Neuronal stem cell (in vitro differentiated cells): ENCODE results near the gene HMX1.

Experiments used
- DNase-seq: peaks from one replicate; pipeline ENCODE4 v3.0.0-alpha.2; 2013; ENCODE audit warnings: low spot score
- H2AFZ ChIP-seq: one replicate; pipeline ENCODE4 v1.6.1; 2013; ENCODE audit warnings: mild to moderate bottlenecking, low read length, inconsistent platforms
- H2AK5ac ChIP-seq: 2 replicates; pipeline ENCODE4 v1.6.1; 2013; ENCODE audit warnings: low read depth, mild to moderate bottlenecking, inconsistent platforms, low read length, moderate library complexity, mixed read lengths
- H2BK120ac ChIP-seq: 2 replicates; pipeline ENCODE4 v1.6.1; 2013; ENCODE audit warnings: low read depth, mild to moderate bottlenecking, inconsistent platforms, low read length, moderate library complexity, mixed read lengths
- H2BK12ac ChIP-seq: one replicate; pipeline ENCODE4 v1.6.1; 2013; ENCODE audit warnings: low read length, inconsistent platforms
- H2BK15ac ChIP-seq: 2 replicates; pipeline ENCODE4 v1.6.1; 2013; ENCODE audit warnings: mild to moderate bottlenecking, low read length, inconsistent platforms, mixed read lengths
- H2BK5ac ChIP-seq: one replicate; pipeline ENCODE4 v1.6.1; 2013; ENCODE audit warnings: inconsistent platforms, mild to moderate bottlenecking, low read length, moderate library complexity
- H3K14ac ChIP-seq: one replicate; pipeline ENCODE4 v1.6.1; 2013; ENCODE audit warnings: low read length, inconsistent platforms
- H3K18ac ChIP-seq: 2 replicates; pipeline ENCODE4 v1.6.1; 2013; ENCODE audit warnings: low read length, inconsistent platforms
- H3K23ac ChIP-seq: 2 replicates; pipeline ENCODE4 v1.6.1; 2013; ENCODE audit warnings: low read depth, mild to moderate bottlenecking, mixed read lengths, low read length, inconsistent platforms; ENCODE audit not compliant: poor library complexity
- H3K27ac ChIP-seq: replicated peaks from 3 replicates; pipeline ENCODE4 v1.5.1; 2013; ENCODE audit warnings: low read length, inconsistent platforms
- H3K27me3 ChIP-seq, 3 experiments: 2 replicates each; pipeline ENCODE4 v1.6.1; 2013; ENCODE audit warnings: low read length in 3 of 3, mild to moderate bottlenecking in 2 of 3, inconsistent platforms in 1 of 3, low read depth in 1 of 3, mixed read lengths in 1 of 3, moderate library complexity in 1 of 3; ENCODE audit not compliant: control insufficient read depth in 3 of 3, insufficient read depth in 3 of 3
- H3K36me3 ChIP-seq, 2 donors: replicated peaks in 1 of 2; 2 replicates each; pipeline ENCODE4 v1.6.1; 2013; ENCODE audit warnings: low read length in 2 of 2; ENCODE audit not compliant: control insufficient read depth in 2 of 2, insufficient read depth in 2 of 2
- H3K4ac ChIP-seq: 2 replicates; pipeline ENCODE4 v1.6.1; 2013; ENCODE audit warnings: inconsistent platforms, mild to moderate bottlenecking, low read length, moderate library complexity
- H3K4me1 ChIP-seq, 2 donors: 1 replicate in 1 of 2; 2 replicates in 1 of 2; pipeline ENCODE4 v1.6.1; 2013; ENCODE audit warnings: low read length in 2 of 2, low read depth in 1 of 2; ENCODE audit not compliant: control insufficient read depth in 2 of 2, insufficient read depth in 1 of 2
- H3K4me2 ChIP-seq: one replicate; pipeline ENCODE4 v1.6.1; 2013; ENCODE audit warnings: mild to moderate bottlenecking, low read length, inconsistent platforms; ENCODE audit not compliant: insufficient read depth, poor library complexity, severe bottlenecking
- H3K4me3 ChIP-seq, 2 donors: 2 replicates each; pipeline ENCODE4 v1.5.1; 2013; ENCODE audit warnings: low read length in 2 of 2, mild to moderate bottlenecking in 2 of 2, inconsistent platforms in 1 of 2, moderate library complexity in 1 of 2
- H3K79me1 ChIP-seq: one replicate; pipeline ENCODE4 v1.6.1; 2013; ENCODE audit warnings: low read depth, mild to moderate bottlenecking, inconsistent platforms, low read length, moderate library complexity
- H3K9ac ChIP-seq: one replicate; pipeline ENCODE4 v1.6.1; 2013; ENCODE audit warnings: mild to moderate bottlenecking, low read depth, low read length, inconsistent platforms; ENCODE audit not compliant: poor library complexity
- H3K9me3 ChIP-seq, 2 donors: replicated peaks in 1 of 2; 2 replicates each; pipeline versions ENCODE3 to v1.6.1; 2013; ENCODE audit warnings: low read length in 2 of 2, mild to moderate bottlenecking in 2 of 2, inconsistent platforms in 1 of 2, low read depth in 1 of 2, mixed read lengths in 1 of 2, moderate library complexity in 1 of 2; ENCODE audit not compliant: control insufficient read depth in 2 of 2, insufficient read depth in 1 of 2
- H4K8ac ChIP-seq: one replicate; pipeline ENCODE4 v1.6.1; 2013; ENCODE audit warnings: low read depth, mild to moderate bottlenecking, inconsistent platforms, low read length, moderate library complexity
- H4K91ac ChIP-seq: one replicate; pipeline ENCODE4 v1.6.1; 2013; ENCODE audit warnings: low read length, low read depth, mild to moderate bottlenecking, inconsistent platforms; ENCODE audit not compliant: poor library complexity
- WGBS, 2 donors: extraction: QIAGEN DNeasy Blood & Tissue Kit; methylation state at CpG; one replicate each; pipeline ENCODE4 v1.1.7; 2013; ENCODE audit warnings: missing lambda C conversion rate in 2 of 2, mixed read lengths in 1 of 2; ENCODE audit not compliant: insufficient read length in 2 of 2, insufficient replicate concordance in 1 of 2; ENCODE audit errors: extremely low coverage in 2 of 2; 5-methylcytosine and 5-hydroxymethylcytosine counted together

Gene HMX1

GRCh38 chr4:8860096-8860891 is 11.3 kb downstream of the HMX1 start:
- Histone ChIP-seq H4K8ac (peak overlapping the region; percentile 32), H3K4me1 (peaks cover 0 to 3% of the 10 kb centered on the region in 2 donors), H2BK12ac (peak overlapping the region; percentile 73), H3K27ac (no peak overlapping the region), H3K4me2 (peak overlapping the region; percentile 18), H2BK5ac (no peak overlapping the region), H4K91ac (no peak overlapping the region), H3K4me3 (no peak overlapping the region), H2AK5ac (peak overlapping the region; percentile 32), H3K9ac (no peak overlapping the region), H3K79me1 (no peaks in the 10 kb centered on the region), H3K36me3 (no peaks in the 10 kb centered on the region), H3K23ac (peak overlapping the region; percentile 49), H2AFZ (no peak overlapping the region), H3K14ac (peak overlapping the region; percentile 32), H2BK15ac (peak overlapping the region; percentile 37), H2BK120ac (no peak overlapping the region), H3K9me3 (no peaks in the 10 kb centered on the region), H3K27me3 (peaks cover 90 to 99% (median 99%) of the 10 kb centered on the region in 3 experiments), H3K4ac (peak overlapping the region; percentile 53), H3K18ac (peak overlapping the region; percentile 38)
- no CpG with 5 or more reads among the region's 70 CpGs for WGBS, 2 donors
- DNase-seq = no peak

GRCh38 chr4:8859550-8860095 is 12.0 kb downstream of the HMX1 start:
- H4K91ac ChIP-seq = no peak overlapping the region
- no peak overlapping the region for H3K4ac ChIP-seq
- DNase-seq = no peak
- H2BK5ac ChIP-seq = no peak overlapping the region
- H3K36me3 ChIP-seq = no peaks in the 10 kb centered on the region
- H3K4me1 ChIP-seq = peaks cover 0 to 4% of the 10 kb centered on the region in 2 donors
- H2AK5ac ChIP-seq = peak overlapping the region; percentile 32
- peaks cover 83 to 99% (median 99%) of the 10 kb centered on the region in 3 experiments for H3K27me3 ChIP-seq
- H3K4me3 ChIP-seq = peak overlapping the region in 1 of 2 donors; percentile 41
- no peak overlapping the region for H2AFZ ChIP-seq
- no CpG with 5 or more reads among the region's 38 CpGs for WGBS, 2 donors
- H3K9me3 ChIP-seq = no peaks in the 10 kb centered on the region
- no peaks in the 10 kb centered on the region for H3K79me1 ChIP-seq
- no peak overlapping the region for H4K8ac ChIP-seq
- no peak overlapping the region for H2BK15ac ChIP-seq
- H3K14ac ChIP-seq = no peak overlapping the region
- H3K9ac ChIP-seq = no peak overlapping the region
- no peak overlapping the region for H3K18ac ChIP-seq
- no peak overlapping the region for H3K4me2 ChIP-seq
- H2BK120ac ChIP-seq = no peak overlapping the region
- H3K23ac ChIP-seq = no peak overlapping the region
- H3K27ac ChIP-seq = no peak overlapping the region
- H2BK12ac ChIP-seq = no peak overlapping the region

- no CpG with 5 or more reads among the region's 19 CpGs for WGBS, 2 donors
- Histone ChIP-seq H2AK5ac (peak overlapping the region; percentile 91), H2BK5ac (no peak overlapping the region), H3K27me3 (peaks cover 76 to 99% (median 98%) of the 10 kb centered on the region in 3 experiments), H3K18ac (no peak overlapping the region), H3K4me1 (peaks cover 0 to 4% of the 10 kb centered on the region in 2 donors), H3K23ac (no peak overlapping the region), H2BK12ac (no peak overlapping the region), H3K4me3 (no peak overlapping the region), H4K8ac (no peak overlapping the region), H4K91ac (no peak overlapping the region), H3K9me3 (no peaks in the 10 kb centered on the region), H2BK120ac (no peak overlapping the region), H3K79me1 (no peaks in the 10 kb centered on the region), H3K14ac (no peak overlapping the region), H3K4ac (no peak overlapping the region), H3K36me3 (no peaks in the 10 kb centered on the region), H3K27ac (no peak overlapping the region), H2BK15ac (no peak overlapping the region), H3K4me2 (no peak overlapping the region), H3K9ac (no peak overlapping the region), H2AFZ (no peak overlapping the region)
- no peak for DNase-seq
Measured at GRCh38 chr4:8858701-8859210, 12.9 kb downstream of the HMX1 start.
